Prostate gland (tissue), 2 donors: ENCODE data around the gene PDLIM7.

Source experiments
- POLR2A ChIP-seq: fragments of 450-650 bp; IDR thresholded peaks from one replicate; pipeline ENCODE4 v1.6.1; 2016; ENCODE audit warnings: antibody characterized with exemption, mild to moderate bottlenecking
- TF ChIP-seq, protein P1 (sequence below), 4 experiments: fragments of 200-600 bp in 2 of 4; fragments of 450-650 bp in 2 of 4; sonication (generic) in 2 of 4; IDR thresholded peaks; 1 replicate in 3 of 4; 2 replicates in 1 of 4; pipeline ENCODE4 v1.5.1; 2016 to 2019; ENCODE audit warnings: antibody characterized with exemption in 4 of 4, mild to moderate bottlenecking in 2 of 4, moderate library complexity in 2 of 4

- TF ChIP-seq, protein P1, sequence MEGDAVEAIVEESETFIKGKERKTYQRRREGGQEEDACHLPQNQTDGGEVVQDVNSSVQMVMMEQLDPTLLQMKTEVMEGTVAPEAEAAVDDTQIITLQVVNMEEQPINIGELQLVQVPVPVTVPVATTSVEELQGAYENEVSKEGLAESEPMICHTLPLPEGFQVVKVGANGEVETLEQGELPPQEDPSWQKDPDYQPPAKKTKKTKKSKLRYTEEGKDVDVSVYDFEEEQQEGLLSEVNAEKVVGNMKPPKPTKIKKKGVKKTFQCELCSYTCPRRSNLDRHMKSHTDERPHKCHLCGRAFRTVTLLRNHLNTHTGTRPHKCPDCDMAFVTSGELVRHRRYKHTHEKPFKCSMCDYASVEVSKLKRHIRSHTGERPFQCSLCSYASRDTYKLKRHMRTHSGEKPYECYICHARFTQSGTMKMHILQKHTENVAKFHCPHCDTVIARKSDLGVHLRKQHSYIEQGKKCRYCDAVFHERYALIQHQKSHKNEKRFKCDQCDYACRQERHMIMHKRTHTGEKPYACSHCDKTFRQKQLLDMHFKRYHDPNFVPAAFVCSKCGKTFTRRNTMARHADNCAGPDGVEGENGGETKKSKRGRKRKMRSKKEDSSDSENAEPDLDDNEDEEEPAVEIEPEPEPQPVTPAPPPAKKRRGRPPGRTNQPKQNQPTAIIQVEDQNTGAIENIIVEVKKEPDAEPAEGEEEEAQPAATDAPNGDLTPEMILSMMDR (IDR thresholded peaks at IDR 0.05), result no peak
- TF ChIP-seq POLR2A, result no peak
Observed at GRCh38 chr5:177494346-177495195, 2.8 kb downstream of the PDLIM7 start.
